DMS53 treated with DMSO at 0.1 percent for 48 hours (cell line): ENCODE results near the gene TFAP2E.

Experiments
- DNase-seq: peaks from one replicate; lab custom pipeline; 2025; ENCODE audit not compliant: unreplicated experiment; lab: John Stamatoyannopoulos, UW

Gene TFAP2E

GRCh38 chr1:35592991-35593769 is 20.1 kb downstream of the TFAP2E start:
- no peak for DNase-seq

GRCh38 chr1:35594005-35594760 is 21.1 kb downstream of the TFAP2E start:
- DNase-seq, result no peak

- DNase-seq, result no peak
These were observed 22.6 kb downstream of the TFAP2E start for GRCh38 chr1:35595684-35596083.

GRCh38 chr1:35597870-35598269 is 24.8 kb downstream of the TFAP2E start:
- DNase-seq, result no peak

GRCh38 chr1:35598895-35599294 is 25.8 kb downstream of the TFAP2E start:
- DNase-seq, result no peak

- no peak for DNase-seq
These were observed 26.3 kb downstream of the TFAP2E start for GRCh38 chr1:35599411-35599810.

GRCh38 chr1:35600593-35600992 is 27.5 kb downstream of the TFAP2E start:
- DNase-seq, result no peak

GRCh38 chr1:35603468-35603867 is 30.4 kb downstream of the TFAP2E start:
- no peak for DNase-seq

- DNase-seq, result no peak
These were observed 30.8 kb downstream of the TFAP2E start for GRCh38 chr1:35603941-35604340.

- no peak for DNase-seq
These were observed 32.2 kb downstream of the TFAP2E start for GRCh38 chr1:35605071-35605866.

GRCh38 chr1:35605867-35606182 is 32.7 kb downstream of the TFAP2E start:
- DNase-seq, result no peak

- no peak for DNase-seq
These were observed 38.5 kb downstream of the TFAP2E start for GRCh38 chr1:35611655-35612054.

- DNase-seq, result no peak
These were observed 42.3 kb downstream of the TFAP2E start for GRCh38 chr1:35615440-35615839.

GRCh38 chr1:35619237-35620121 is 46.4 kb downstream of the TFAP2E start:
- DNase-seq, result no peak

- no peak for DNase-seq
These were observed 49.5 kb downstream of the TFAP2E start for GRCh38 chr1:35622510-35623178.

- no peak for DNase-seq
These were observed 50.7 kb downstream of the TFAP2E start for GRCh38 chr1:35623832-35624231.

GRCh38 chr1:35629051-35629450 is 55.9 kb downstream of the TFAP2E start:
- DNase-seq, result no peak

- no peak for DNase-seq
These were observed 58.3 kb downstream of the TFAP2E start for GRCh38 chr1:35631396-35631795.

- no peak for DNase-seq
These were observed 60.4 kb downstream of the TFAP2E start for GRCh38 chr1:35633547-35633946.

GRCh38 chr1:35637401-35637809 is 64.3 kb downstream of the TFAP2E start:
- DNase-seq, result peak; percentile 55
